Ammon's horn (tissue), 1 donor: ENCODE results near the gene ADGRL3.
"Not testable (repeated sequence)": the region's sequence is repeated elsewhere in the genome, so short reads cannot be mapped to it uniquely, and the experiment has no call there.

Experiments
- DNase-seq: peaks from one replicate; pipeline ENCODE4 v3.0.0-alpha.2; 2016; ENCODE audit warnings: low spot score

Gene ADGRL3

DNA sequence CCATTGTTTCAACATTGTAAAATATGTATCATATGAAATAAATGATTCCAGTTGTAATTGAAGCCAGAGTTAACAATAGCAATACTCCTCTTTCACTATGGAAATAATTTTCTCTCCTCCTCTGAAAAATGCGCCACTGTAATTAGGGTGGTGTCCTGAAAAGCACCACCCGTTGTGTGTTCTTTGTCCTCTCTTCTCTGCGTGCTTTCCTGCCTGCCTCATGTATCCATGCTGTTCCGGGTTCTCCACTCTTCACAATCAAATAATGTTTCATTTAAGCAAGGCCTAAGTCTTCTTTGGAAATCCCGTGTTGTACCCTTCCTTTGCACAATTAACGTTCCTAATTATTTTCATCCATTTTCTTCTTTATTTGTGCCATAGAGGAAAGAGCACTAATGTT lies 293.3 kb downstream of the ADGRL3 start:
- DNase-seq: no peak

DNA sequence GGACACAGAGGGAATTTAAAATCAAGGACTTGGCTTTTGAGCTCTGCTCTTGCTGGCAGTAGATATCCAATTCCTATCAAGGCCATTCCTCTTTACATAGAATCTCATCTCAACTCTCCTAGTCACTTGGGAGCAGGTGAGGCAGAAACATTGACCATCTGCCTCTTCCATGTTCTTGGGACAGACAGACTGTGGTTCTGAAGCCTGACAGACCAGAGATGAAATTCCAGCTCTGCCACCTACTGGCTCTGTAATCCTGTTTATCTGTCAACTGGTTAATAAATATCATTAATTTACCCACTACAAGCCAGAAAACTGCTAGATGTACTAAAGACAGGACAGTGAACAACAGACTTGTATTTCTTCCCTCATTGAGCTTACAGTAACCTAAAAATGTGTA lies 300.8 kb downstream of the ADGRL3 start:
- peak; percentile 43 for DNase-seq

DNA sequence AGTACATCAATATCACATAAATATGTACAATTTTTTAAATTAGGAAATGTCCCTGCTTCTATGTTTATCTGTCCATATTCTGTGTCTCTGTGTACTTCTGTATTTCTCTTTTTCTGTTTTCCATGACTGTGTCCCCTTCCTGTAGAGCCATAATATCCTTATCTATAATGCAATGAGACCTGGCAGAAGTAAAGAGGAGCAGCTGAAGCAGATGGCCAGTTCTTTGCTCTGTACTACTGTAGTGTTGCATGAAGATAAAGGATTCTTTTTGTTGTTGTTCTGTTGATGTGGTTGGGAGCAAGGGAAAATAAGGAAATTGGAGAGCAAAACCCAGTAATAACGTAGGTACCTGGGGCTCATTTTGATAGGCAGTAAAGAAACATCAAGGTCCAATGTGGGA lies 301.7 kb downstream of the ADGRL3 start:
- DNase-seq: no peak

DNA sequence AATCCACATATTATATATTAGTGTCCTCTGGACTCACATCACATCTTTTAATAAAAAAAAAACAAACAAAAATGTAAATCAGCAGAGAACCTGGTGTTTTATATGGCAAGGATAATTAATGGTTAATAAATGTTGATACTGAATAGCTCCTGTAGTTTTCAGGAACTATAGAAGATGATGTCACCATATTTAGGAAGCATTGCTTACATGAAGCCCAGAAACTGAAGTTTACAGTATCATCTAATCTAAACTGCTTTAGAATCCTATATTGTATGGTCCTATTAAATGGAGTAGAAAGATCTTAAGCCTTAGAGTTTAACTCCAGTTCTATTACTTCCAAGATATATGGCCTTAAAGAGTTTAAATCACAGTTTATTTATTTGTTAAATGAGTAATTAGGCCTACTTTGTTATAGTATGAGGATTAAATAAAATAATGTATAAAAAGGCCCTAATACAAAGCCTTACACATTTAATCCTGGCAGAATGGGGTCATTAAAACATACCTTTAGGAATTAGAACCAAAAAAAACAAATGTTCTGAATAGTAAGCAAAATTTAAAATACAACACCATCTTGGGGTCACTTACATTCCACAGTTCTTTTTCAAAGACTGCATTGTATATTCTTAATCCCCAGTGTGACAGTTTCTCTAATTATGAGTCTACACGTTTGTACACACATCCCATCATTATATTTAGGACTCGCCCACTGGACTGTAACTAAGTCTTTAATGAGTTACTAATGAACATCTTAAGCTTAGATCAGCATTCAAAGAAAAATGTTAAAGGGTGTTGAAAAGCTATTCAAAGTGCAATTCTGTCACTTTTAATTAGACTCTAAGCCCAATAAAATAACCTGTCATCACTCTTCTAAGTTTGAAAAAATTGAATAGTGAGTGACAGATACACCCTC lies 305.9 kb downstream of the ADGRL3 start:
- no peak for DNase-seq

DNA sequence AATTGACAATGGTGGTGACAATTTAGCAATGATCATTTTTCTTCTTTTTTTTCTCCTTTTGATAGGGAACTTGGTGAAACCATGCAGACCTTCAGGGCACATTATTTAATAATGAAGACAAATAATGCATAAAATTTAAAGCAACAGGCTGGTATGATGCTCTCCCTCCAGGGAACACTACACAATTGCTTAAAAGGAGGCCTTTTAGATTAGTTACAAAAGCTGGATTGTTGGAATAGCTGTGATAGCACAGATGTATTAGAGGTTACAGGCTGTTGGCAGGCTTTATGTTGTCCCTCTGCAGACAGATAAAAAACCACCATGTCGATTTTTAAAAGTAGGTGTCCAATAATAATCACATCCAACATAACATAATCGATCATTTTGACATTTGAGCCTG lies 307.0 kb downstream of the ADGRL3 start:
- DNase-seq: peak; percentile 11

DNA sequence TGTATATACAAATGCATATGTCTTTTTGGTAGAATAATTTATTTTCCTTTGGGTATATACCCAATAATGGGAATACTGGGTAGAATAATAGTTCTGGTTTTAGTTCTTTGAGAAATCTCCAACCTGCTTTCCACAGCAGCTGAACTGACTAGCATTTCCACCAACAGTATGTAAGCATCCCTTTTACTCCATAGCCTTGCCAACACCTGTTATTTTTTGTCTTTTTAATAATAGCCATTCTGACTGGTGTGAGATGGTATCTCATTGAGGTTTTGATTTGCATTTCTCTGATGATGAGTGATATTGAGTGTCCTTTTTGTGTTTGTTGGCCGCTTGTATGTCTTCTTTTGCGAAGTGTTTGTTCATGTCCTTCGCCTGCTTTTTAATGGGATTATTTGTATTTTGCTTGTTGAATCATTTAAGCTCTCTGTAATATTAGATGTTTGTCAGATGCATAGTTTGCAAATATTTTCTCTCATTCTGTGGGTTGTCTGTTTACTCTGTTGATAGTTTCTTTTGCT lies 309.7 kb downstream of the ADGRL3 start:
- not testable (repeated sequence) for DNase-seq

DNA sequence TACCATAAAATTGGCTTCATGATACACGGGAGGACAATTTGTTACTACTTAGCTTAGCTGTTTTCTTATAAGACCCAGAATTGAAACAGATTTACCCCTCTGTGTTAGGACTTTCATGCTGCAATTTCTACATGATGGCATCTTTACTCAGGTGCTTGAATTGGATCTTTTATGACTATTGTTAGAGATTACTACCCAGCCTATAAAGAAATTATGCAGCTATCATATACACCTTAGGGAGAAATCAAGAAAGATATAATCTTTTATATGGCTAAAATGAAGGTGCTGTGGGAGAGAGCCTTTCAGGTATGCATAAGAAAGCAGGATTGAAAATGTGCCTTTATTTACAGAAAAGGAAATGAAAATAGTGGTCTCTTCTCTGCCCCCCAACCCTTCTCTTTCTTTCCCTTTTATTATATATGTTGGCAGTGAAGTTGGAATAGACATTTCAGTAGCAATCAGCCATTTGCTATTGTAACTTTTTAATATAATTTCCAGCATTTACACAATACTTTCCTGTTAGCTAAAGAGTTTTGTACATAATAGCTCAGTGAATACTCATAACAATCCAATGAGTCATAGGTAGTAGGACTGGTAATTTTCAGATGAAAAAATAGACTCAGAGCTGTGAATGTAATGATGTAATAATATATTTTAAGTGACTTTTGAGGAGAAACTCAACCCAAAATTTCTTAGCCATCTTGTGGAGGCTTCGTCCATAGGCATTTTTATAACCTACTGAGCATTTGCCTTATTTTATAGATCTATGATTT lies 311.8 kb downstream of the ADGRL3 start:
- DNase-seq: no peak

DNA sequence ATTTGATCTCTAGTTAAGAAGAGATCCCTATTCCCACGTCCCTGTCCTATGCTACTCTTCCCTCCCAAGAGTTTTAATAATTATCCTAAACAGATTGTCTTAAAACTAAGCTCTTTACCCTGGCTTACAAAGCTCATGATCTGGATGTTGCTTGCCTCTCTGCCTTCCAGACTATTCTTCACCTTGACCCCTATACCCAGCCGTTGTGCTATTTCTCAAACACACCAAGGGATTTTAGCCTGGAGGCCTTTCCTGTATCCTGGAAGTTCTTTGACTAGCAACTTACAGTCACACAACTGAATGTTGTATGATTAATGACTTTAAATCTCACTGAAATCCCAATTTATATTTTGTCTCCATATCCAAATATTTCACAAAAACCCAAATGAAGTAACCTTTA lies 314.9 kb downstream of the ADGRL3 start:
- no peak for DNase-seq

DNA sequence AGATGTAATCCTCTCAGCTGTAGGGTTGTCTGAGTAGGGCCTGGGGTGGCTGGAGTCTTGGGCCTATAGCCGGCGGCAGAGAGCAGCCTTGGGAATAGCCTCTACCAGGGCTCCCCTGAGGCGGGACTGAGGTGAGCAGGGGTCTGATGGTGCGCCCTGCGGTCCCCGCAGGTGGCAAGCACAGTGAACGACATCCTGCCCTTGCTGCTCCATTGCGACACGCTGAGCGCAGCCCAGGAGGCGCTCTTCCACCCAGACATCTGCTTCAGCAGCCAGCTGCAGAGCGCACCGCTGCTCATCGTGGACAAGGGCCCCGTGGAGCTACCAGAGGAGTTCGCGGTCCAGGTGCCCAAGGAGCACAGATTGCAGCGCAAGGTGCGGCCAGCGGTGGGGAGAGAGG lies 317.0 kb downstream of the ADGRL3 start:
- no peak for DNase-seq

DNA sequence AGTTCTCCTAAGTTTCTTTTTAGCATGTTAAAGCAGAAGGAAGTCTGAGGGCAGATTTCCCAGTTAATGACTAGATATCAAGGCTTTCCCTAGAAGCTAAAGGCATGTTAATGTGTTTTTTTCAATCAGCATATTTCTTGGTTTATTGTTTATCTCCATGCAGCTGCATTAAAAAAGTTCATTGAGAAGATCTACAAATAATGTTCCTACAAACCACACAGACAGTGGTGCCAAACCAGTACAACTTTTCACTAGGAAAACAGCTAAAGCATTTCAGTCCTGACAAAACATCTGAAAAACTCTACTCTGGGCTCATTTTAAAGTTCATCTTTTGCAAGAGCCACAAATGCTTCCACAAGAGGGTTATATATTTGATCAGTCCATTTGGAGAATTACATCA lies 320.0 kb downstream of the ADGRL3 start:
- DNase-seq: no peak

DNA sequence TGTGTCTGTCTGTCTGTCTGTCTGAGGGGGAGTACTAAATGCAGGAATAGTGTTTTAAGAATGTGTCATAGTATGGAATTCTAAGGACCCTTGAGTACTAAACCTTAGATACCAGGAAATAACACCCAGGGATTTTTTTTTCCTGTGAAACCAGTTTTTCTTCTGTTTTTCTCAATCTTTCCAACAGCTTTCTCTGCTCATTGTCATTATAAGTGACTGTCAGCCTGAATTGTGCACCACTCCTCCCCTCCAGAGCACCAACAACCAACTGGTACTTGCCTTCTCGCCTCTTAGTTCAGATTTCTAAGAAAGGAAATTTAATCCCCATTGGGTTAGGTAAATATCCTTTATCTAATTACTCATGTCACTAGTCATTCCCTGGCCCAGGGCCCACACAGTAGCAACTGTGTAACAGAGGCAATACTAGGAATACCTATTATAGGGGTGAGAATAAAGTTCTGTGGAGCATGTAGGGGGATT lies 320.6 kb downstream of the ADGRL3 start:
- no peak for DNase-seq

DNA sequence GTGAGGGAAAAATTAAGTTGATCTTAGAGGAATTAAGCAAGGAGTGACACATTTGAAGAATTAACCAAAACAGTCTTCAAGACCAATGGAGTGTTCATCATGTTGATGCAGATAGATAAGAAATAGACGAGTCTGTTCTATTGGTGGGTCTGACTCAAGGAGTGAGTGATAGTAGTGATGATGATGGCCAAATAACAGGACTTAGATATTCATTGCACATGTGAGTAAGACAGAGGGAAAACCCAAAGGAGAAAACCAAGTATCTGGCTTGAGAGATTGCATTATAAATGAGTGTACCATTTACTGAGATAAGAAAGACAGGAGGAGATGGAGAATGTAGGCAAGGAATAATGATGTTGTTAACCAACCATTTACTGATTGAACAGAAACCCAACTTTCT lies 321.3 kb downstream of the ADGRL3 start:
- no peak for DNase-seq

DNA sequence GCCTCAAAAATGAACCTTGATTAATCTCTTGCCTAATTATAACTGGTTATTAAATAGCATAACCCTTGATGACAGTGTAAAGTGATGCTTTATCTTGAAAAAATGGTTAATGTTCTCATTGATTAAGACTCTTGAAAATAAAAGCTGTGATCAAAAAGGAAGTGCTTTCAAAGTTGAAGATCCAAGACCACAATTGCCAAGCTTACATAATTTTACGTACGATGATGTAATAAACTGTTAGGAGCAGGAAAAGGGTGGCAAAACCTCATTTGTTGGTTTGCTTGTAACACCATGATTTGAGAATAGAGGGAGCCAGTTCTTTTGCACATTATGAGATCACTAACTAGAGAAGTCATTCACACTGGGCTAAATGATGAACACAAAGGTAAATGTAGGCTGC lies 322.2 kb downstream of the ADGRL3 start:
- DNase-seq: no peak

DNA sequence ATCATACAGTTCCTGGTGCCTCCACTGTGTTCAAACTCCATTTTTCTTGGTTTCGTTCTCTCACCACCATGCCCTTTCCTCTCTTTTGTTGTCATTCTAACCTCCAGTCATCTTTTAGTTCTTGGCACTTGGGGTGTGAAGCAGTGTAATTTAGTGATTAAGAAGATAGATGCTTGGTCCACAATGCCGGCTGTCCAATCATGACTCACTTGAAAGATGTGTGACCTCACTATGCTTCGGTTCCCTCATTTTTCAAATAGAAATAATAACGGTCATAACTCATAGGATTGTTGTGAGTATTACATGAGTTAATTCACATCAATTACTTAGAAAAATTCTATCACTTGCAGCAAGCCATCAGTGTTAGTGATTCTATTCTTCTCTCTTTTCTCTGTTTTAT lies 327.8 kb downstream of the ADGRL3 start:
- no peak for DNase-seq

DNA sequence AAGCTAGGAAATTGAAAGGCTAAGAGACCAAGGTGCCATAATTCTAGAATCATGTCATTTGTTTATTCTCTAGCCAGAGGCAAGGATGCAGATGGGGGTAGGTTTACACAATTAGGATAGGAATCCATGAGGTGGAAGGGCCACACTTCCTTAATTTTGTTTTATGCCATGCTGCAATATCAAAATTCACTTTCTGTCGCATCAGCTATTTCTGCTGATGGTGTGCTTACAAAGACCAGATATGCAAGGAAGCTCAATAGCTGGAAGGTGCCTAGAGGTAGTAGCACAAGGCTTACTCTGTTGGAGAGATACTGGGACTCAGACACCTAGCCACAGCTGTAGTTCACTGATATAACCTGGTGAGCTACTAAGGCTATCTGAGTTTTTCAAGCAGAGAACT lies 328.5 kb downstream of the ADGRL3 start:
- DNase-seq: no peak

DNA sequence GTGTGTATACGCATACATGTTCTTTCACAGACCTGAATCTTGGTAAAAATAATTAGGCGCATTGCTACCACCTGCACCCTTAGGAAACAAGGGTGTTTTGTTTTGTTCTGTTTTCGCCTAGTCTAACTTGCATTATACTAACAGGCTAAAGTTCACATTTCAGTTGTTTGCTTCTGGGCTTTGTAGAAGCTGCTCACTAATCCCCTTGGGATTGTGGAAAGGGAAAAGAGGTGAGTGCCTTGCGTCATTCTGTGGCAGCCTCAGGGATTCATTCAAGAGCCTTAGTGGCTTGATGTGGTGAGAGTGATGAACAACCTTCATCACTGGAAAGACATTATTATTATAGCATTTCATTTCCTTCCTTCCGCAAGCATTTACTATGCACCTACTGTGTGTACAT lies 331.1 kb downstream of the ADGRL3 start:
- DNase-seq: no peak

DNA sequence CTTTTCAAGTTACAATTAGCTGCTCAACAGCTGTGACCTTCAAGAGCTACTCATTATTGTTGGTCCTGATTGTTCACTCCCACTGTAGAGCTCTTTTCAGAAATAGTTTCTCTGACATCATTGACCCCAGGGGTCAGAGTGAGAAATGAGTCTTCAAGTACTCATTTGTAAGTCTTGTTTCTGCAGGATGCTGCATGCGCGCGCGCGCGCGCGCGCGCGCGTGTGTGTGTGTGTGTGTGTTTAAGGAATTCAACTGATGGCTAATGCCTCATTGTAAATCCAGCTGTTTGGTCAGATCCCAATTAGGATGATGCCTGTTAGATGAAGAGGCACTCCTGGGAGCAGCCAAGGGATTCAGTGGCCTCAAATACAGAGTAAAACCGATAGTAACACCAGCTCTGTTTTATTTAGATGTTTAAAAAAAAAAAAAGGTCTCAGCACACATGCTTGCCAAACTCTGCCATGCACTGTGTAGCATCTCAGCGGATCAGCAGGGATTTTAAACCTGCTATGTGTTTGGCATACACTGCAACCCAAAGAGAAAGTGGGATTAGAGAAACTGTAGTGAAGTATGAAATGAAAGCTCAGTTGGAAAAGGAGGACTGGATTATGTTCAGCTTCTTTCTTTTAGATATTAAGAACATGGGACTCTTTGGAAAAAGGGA lies 332.3 kb downstream of the ADGRL3 start:
- DNase-seq: no peak

DNA sequence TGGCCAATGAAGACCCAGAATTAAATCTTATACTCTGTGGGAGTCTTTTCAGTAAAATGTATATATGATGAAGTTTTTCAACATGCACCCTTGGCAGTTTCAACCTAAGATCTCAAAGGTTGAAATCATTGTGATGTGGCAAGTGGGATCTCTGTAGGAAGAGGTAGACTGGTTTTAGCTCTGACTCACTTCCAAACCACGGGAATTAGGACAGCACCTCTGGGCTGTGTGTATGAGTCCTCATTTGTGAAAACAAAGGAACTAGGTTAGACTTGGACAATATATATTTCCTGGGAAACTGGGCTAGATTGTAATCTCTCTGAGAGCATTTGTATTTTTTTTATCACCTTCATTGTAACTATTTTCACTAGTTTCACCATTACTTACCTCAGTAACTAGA lies 333.0 kb downstream of the ADGRL3 start:
- DNase-seq: no peak

DNA sequence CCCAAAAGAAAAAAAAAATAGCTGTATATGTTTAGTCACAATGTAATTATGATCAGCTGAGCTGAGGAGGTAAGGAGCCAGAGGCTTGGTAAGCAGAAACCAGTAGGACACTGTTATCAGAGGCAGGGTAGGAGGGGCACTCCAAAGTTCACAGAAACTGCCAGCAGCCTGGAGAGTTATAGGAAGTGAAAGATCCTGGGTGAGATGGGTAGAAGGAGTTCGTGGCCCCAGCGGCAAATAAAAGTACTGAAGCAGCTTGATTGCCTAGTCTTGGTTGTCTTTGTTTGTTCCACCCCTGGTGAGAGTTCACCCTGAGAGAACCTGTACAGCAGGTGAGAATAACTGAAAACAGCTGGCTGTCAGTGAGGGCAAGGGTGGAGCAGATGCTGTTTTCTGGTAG lies 340.8 kb downstream of the ADGRL3 start:
- no peak for DNase-seq

DNA sequence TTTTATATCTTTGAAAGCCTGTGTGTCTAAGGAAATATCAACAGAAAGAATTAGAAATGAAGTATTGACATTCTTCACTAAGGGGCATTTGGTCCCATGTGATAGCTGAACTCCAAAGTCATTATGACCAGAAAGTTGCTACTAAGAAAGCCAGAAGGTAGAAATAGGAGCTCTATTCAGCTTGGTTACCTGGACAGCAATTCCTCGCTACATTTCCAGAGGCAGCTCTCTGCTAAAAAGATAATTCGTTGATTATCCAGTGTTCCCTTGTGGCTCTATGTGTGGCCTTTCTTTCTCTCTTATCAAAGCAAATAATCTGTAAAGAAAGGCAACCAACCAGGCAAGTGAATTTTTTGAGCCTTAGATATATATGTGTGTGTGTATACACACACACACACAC lies 341.3 kb downstream of the ADGRL3 start:
- DNase-seq: no peak

DNA sequence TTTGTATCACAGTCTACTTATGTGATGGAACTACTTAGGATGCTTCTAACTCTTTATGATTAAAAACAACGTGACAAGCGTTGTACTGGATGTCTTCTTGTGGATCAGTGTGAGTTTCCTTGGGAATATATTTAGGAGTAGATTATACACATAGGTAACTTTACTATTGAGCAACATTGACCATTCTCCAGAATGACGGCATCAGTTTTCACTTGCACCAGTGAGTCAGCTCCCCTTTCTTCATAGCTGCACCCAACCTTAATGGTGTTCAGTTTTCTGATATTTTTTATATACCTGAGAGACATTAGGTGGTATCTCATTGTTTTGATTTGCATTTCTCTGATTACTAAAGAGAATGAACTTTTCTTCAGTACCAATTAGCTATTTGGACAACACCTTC lies 343.9 kb downstream of the ADGRL3 start:
- DNase-seq: no peak

DNA sequence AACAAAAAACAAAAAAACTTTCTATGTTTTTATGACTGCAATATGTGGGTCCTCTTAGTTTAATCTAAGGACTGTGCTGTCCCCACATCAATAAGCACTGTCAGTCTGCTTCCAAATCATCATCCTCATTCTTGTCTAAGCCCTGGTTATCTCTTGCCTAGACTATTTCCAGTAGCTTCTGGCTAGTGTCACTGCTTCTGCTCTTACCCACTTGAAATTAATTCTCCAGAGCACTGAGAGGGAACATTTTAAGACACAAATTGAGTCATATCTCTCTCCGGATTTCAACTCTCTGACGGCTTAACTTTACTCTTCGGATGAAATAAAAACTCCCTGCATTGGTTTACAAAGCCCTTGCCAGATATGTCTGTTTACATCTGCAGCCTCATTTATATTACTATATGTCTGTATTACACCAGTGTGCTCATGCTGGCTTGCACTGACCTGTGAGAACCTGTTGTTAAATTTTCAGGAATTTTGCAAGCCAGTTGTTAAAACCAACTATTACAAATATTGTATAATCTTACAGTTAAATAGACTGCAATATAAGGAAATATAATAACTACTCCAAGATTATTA lies 345.9 kb downstream of the ADGRL3 start:
- no peak for DNase-seq
